NCI-H2029 (cell line): ENCODE measurements around the gene RPL13.
"Not testable (repeated sequence)": the region's sequence is repeated elsewhere in the genome, so short reads cannot be mapped to it uniquely, and the experiment has no call there.

ENCODE experiments used
- DNase-seq: peaks from one replicate; lab custom pipeline; 2025; lab: John Stamatoyannopoulos, UW

The RPL13 gene

DNA sequence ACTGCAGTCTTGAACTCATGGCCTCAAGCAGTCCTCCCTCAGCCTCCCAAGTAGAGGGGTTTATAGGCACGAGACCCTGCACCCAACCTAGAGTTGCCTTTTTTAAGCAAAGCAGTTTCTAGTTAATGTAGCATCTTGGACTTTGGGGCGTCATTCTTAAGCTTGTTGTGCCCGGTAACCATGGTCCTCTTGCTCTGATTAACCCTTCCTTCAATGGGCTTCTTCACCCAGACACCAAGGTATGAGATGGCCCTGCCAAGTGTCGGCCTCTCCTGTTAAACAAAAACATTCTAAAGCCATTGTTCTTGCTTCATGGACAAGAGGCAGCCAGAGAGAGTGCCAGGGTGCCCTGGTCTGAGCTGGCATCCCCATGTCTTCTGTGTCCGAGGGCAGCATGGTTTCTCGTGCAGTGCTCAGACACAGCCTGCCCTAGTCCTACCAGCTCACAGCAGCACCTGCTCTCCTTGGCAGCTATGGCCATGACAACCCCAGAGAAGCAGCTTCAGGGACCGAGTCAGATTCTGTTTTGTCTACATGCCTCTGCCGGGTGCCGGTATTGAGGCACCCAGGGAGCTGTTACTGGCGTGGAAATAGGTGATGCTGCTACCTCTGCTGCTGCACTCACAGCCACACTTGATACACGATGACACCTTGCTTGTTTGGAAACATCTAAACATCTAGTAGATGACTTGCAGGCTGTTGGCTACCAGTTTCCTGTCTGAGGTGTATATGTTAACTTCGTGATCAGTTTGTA is 3.3 kb downstream of the RPL13 start:
- DNase-seq, result no peak

DNA sequence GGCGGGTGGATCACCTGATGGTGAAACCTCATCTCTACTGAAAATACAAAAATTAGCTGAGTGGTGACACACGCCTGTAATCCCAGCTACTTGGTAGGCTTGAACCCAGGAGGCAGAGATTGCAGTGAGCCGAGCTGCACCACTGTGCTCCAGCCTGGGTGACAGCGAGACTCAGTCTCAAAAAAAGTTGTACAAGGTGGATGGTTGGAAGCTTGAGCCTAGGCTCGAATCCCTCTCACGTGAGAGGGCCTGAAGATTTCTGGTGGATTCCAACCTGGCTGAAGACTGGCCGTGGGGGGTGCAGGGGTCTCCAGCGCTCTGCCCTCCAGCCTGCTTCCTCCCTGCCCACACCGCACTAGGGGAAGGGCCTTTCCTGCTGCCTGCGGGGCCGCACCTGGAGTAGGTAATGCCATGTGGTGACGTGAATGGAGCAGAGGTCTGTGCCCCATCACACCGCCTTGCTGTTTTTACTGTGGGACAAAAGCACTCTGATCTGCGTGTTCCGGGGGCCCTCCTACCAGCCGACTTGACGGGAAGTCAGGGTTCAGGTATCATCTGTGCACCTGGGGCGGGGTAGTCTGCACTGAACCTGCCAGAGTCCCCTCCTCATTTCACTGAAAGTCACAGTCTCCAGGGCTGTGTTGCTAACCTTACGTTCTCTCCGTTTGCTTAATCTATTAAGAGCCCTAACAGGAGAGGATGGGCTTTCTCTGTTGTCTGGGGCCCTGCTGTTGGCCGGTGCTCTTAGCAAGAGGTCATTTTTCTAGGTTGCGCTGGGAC is 4.2 kb downstream of the RPL13 start:
- no peak for DNase-seq

DNA sequence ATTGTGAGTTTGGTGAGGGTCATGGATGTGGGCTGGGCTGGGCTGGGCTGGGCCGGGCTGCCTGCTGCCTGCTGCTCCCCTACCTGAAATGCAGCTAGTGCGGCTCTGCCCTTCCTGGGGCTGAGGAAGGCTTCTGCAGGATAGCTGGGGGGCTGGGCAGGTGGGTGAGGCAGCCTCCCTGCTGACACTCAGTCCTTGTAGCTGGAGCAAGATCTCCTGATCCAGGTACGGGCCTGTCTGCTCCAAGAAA is 4.7 kb downstream of the RPL13 start:
- DNase-seq, result no peak

DNA sequence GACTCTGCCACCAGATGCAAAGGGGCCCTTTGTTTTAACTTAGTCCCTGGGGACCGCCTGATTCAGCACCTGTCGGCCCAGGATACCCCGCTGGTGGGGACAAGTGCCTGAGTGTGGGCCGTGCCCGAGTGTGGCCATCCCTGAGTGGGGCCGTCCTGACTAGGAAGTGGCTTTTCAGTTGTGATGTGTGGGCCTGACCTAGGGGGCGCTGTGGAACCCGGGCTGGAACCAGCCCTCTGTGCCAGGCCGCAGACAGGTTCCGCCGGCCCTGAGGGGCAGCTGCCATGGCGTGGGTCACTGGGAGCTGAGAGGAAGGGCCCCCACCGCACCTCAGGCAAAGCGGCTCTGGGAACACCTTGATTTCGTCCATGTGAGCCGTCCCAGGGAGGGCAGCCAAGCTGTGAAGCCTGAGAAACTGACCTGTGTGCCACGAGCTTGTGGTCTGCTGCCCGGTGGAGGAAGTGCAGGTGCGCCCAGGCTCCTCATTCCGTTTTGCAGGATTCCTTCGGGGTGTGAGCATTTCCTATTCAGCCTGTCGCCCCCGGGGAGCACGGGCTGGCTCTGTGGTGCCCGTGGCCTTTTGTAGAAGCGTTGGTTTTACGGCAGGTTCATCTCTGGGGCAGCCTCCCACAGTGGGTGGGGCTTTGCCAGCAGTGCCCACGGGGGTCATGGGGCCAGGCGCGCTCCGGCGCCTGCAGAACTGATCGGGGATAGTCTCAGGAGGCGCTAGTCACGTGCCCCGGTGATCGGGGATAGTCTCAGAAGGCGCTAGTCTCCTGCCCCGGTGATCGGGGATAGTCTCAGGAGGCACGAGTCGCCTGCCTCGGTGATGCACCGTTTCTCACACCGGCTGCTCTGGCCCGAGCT is 5.3 kb downstream of the RPL13 start:
- DNase-seq, result no peak

DNA sequence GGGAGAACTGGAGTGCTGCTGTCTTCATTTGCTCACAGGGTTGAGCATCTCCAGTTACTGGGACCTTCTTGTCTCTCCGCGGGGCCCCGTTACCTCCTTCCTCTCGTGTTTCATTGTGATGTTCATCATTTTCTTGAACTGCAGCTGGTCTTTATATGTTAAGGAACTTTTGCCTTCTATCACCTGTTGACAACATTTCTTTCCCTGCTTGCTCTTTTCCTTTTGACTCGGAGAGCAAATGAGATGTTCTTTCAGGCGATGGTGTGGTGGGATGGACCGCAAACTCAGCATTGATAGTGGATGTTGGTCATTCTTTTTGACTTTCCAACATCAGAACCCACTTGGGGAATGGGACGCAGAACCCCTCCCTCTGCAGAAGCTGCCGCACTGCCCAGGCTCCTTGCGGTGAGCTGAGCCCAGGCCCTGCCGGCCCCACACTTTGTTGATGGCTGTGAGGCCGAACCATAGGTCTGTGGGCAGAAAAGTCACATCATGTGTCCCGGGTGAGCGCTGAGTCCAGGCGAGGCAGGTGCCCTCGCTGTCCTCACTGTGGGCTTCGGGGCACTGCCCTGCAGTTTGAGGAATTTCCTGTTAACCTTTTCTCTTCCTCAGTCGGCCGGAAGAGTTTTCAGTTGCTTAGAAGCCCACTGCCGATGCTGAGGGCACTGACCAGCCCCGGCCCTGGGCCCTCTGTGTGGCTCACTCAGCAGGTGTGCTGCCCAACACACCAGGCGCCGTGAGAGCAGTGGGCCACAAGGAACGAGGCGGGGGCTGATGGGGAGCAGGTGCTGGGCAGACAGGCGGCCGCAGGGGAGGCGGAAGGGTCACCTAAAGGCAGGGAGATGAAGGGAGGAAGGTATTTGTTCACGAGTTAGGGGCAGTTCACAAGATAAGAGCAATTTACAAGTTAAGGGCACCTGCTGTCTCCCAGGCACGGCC is 7.4 kb downstream of the RPL13 start:
- no peak for DNase-seq

GRCh38 chr16:89569506-89570341 is 9.2 kb downstream of the RPL13 start:
- DNase-seq, result no peak

GRCh38 chr16:89570342-89570923 is 10.0 kb downstream of the RPL13 start:
- DNase-seq, result no peak

GRCh38 chr16:89570983-89571598 is 10.6 kb downstream of the RPL13 start:
- not testable (repeated sequence) for DNase-seq

GRCh38 chr16:89571636-89572035 is 11.2 kb downstream of the RPL13 start:
- DNase-seq, result no peak

- no peak for DNase-seq
Observed at GRCh38 chr16:89572073-89572484, 11.6 kb downstream of the RPL13 start.

- DNase-seq, result no peak
Observed at GRCh38 chr16:89572485-89573205, 12.2 kb downstream of the RPL13 start.

DNA sequence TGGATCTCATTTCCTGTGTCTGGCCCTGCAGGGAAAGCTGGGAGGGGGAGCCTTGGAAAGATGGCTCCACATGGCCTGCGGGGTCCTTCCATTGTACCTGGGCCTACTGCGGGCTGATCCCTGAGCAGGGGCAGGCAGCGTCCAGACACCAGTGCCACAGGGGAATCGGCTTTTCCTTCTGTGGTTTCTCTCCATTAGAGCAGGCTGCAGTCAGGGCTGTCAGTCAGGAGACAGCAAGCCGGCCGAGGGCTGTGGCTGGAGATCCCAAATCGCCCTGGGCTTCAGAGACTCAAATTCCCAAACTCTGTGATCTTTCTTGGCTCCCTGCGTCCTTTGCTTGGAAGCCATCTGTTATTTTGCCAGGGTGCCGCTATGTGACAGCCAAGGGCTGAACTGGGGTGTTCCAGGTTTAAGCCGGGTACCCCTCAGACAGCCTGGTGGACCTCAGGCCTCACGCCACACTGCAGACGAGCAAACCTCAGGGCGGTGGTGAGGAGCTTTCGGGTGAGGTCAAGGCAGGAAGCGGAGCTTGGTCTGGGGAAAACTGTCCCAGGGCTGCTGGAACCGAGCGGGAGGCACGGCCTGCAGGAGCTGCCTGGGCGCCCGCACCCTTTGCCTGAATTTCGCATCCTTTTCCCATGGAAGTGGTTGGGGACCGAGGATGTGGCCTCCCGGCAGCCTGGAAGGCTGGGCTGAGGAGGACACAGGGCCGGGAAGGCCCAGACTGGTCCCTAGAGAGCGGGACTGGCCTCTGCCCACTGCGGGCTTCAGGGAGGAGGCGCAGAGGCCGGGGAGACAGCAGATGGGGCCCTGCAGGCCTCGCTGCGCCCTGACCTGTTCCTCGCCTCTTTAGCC is 13.6 kb downstream of the RPL13 start:
- DNase-seq, result no peak

DNA sequence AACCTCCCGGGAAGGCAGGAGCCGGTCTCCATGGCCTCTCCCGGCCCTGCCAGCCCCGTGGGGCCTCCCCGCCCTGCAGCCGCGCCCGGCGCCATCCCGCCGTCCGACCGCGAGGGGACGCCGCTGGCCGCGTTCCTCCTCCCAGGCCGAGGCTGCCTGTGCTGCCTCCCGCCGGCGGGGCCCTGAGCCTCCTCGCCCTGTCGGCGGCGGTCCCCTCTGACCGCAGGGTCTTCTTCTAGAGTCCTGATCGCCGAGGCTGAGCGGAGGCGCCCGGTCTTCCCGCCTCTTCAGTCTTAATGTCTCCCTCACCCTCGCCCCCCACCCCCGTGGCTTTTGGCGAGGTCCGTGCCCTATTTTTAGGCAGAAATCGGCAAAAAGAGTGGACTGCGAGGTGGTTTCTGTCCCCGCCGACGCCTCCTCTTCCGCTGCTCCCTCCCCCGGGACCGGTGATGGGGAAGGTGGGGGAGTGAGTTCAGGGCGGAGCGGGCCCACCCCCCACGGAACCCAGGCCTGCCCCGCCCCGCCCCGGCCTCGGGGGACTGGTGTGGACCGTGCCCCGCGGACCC is 14.3 kb downstream of the RPL13 start:
- no peak for DNase-seq

DNA sequence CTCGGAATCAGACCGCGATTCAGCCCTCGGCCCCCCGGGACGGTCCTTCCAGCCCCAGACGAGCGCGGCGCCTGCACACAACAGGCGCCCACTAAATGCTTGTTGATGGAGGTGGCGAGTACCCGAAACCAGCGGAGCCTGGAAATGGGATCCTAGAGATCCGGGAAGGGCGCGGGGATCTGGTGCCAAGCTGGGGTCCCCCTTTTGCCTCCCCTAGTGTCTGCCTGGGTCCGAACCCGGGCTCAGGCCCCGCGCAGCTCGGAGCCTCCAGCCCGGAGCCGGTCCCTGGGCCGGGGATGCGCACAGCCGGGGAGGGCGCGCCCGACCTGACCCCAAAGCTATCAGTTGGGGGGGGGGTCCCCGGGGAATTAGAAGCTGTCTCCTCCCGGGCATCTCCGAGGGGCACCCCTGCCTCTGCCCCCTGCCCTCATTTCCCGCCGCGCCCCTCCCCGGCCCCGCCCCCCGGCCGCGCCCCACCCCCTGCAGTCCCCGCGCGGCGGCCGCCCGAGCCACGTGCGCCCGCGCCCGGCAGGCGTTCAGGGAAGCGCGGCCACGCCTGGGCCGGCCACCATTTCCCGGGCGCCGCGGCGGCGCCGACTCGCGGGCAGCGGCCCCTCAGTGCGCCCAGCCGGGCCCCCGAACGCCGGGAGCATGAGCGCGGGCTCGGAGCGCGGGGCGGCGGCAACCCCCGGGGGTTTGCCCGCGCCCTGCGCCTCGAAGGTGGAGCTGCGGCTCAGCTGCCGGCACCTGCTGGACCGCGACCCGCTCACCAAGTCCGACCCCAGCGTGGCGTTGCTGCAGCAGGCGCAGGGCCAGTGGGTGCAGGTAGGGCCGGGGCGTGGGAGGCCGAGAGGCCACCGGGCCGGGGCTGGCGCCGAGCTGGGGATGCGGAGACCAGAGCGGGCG is 15.0 kb downstream of the RPL13 start, which contains the start of gene CPNE7:
Gene CPNE7, plus strand, starts transcription at position 512 of the 906 bp plus-strand sequence. Its CDS starts 140 bp downstream, at position 652.
- no peak for DNase-seq

- DNase-seq, result no peak
Observed at GRCh38 chr16:89576153-89577054, 15.9 kb downstream of the RPL13 start.
